Measurements from ENCODE around the gene FADS1.

FADS1 gene

GRCh38 chr11:61846362-61847020 lies 29.7 kb upstream of the FADS1 start:
- DNase-seq (ENCODE audit: low spot score): no peak

- DNase-seq (ENCODE audit: low spot score): no peak
Observed at GRCh38 chr11:61844909-61845565, 28.2 kb upstream of the FADS1 start.

GRCh38 chr11:61842528-61842820 lies 25.7 kb upstream of the FADS1 start:
- DNase-seq (ENCODE audit: low spot score): no peak

GRCh38 chr11:61841636-61842527 lies 25.1 kb upstream of the FADS1 start:
- DNase-seq (ENCODE audit: low spot score): peak; percentile 50

- DNase-seq (ENCODE audit: low spot score): no peak
Observed at GRCh38 chr11:61840371-61840770, 23.6 kb upstream of the FADS1 start.

- DNase-seq (ENCODE audit: low spot score): no peak
Observed at GRCh38 chr11:61839742-61840141, 22.9 kb upstream of the FADS1 start.

GRCh38 chr11:61838921-61839320 lies 22.1 kb upstream of the FADS1 start:
- no peak for DNase-seq (ENCODE audit: low spot score)

GRCh38 chr11:61838501-61838900 lies 21.7 kb upstream of the FADS1 start:
- DNase-seq (ENCODE audit: low spot score): no peak

- no peak for DNase-seq (ENCODE audit: low spot score)
Observed at GRCh38 chr11:61837411-61838005, 20.7 kb upstream of the FADS1 start.

GRCh38 chr11:61836193-61836592 lies 19.4 kb upstream of the FADS1 start:
- no peak for DNase-seq (ENCODE audit: low spot score)

GRCh38 chr11:61834278-61835048 lies 17.7 kb upstream of the FADS1 start:
- DNase-seq (ENCODE audit: low spot score): no peak

- no peak for DNase-seq (ENCODE audit: low spot score)
Observed at GRCh38 chr11:61833926-61834277, 17.1 kb upstream of the FADS1 start.

- no peak for DNase-seq (ENCODE audit: low spot score)
Observed at GRCh38 chr11:61833471-61833870, 16.7 kb upstream of the FADS1 start.

- DNase-seq (ENCODE audit: low spot score): no peak
Observed at GRCh38 chr11:61832754-61833153, 16.0 kb upstream of the FADS1 start.

- no peak for DNase-seq (ENCODE audit: low spot score)
Observed at GRCh38 chr11:61832207-61832606, 15.4 kb upstream of the FADS1 start.

GRCh38 chr11:61830237-61831105 lies 13.7 kb upstream of the FADS1 start:
- DNase-seq (ENCODE audit: low spot score): no peak

GRCh38 chr11:61829806-61830205 lies 13.0 kb upstream of the FADS1 start:
- DNase-seq (ENCODE audit: low spot score): no peak

- DNase-seq (ENCODE audit: low spot score): no peak
Observed at GRCh38 chr11:61828629-61829407, 12.0 kb upstream of the FADS1 start.

- no peak for DNase-seq (ENCODE audit: low spot score)
Observed at GRCh38 chr11:61828379-61828628, 11.5 kb upstream of the FADS1 start.

- peak; percentile 94 for DNase-seq (ENCODE audit: low spot score)
Observed at GRCh38 chr11:61827571-61828378, 11.0 kb upstream of the FADS1 start, which contains the start of gene FADS2. TSS of gene FADS2 (plus strand) at chr11:61828300. CDS start at chr11:61828391, 91 bp downstream.
